ENCODE data around the gene NAT8L. TPM values are rescaled to one million over a fixed set of nuclear protein-coding genes. Genes with fewer than 3 reads are reported as not detected.

The NAT8L gene
- polyA plus RNA-seq, 1 donor (not counting 4 experiments of a cell fraction or from before 2014, with no cell fraction given), result 0.01 TPM

GRCh38 chr4:2036327-2036726 is 22.8 kb upstream of the NAT8L start:
- H3K27ac ChIP-seq (ENCODE audit: control insufficient read depth, insufficient read depth, low read length), result no peak overlapping the region
- H3K27me3 ChIP-seq (ENCODE audit: control insufficient read depth, extremely low read depth, insufficient read depth, low read length), result peaks cover 26% of the 10 kb centered on the region
- no peaks in the 10 kb centered on the region for H3K9me3 ChIP-seq (ENCODE audit: control insufficient read depth, low read depth, low read length)
- H3K9me1 ChIP-seq (ENCODE audit: control insufficient read depth, extremely low read depth, insufficient read depth, low read length), result no peaks in the 10 kb centered on the region
- H2AFZ ChIP-seq (ENCODE audit: control insufficient read depth, low read length), result no peak overlapping the region
- no peaks in the 10 kb centered on the region for H3K4me1 ChIP-seq (ENCODE audit: control insufficient read depth, extremely low read depth, insufficient read depth, low read length)
- H3K36me3 ChIP-seq (ENCODE audit: control insufficient read depth in 2 of 2, extremely low read depth in 1 of 2, insufficient read depth in 2 of 2, low read length in 2 of 2), result no peaks in the 10 kb centered on the region
- dilution Hi-C loops (cut with MboI; ENCODE audit: extremely low pct_ligation_motif_present, low sequenced_read_pairs), result no loop called here
- FAIRE-seq (no peak), DNase-seq (ENCODE audit: low read depth, low spot score) (no peak)
- no peak for TF ChIP-seq EZH2 (IDR thresholded peaks at IDR 0.05; ENCODE audit: low read length)
- TF ChIP-seq, protein P1, sequence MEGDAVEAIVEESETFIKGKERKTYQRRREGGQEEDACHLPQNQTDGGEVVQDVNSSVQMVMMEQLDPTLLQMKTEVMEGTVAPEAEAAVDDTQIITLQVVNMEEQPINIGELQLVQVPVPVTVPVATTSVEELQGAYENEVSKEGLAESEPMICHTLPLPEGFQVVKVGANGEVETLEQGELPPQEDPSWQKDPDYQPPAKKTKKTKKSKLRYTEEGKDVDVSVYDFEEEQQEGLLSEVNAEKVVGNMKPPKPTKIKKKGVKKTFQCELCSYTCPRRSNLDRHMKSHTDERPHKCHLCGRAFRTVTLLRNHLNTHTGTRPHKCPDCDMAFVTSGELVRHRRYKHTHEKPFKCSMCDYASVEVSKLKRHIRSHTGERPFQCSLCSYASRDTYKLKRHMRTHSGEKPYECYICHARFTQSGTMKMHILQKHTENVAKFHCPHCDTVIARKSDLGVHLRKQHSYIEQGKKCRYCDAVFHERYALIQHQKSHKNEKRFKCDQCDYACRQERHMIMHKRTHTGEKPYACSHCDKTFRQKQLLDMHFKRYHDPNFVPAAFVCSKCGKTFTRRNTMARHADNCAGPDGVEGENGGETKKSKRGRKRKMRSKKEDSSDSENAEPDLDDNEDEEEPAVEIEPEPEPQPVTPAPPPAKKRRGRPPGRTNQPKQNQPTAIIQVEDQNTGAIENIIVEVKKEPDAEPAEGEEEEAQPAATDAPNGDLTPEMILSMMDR (optimal IDR thresholded peaks at IDR 0.05 in 1 of 3, IDR thresholded peaks at IDR 0.05 in 1 of 3, conservative IDR thresholded peaks at IDR 0.05 in 1 of 3; ENCODE audit: extremely low read depth in 1 of 3, insufficient read depth in 2 of 3, low read length in 3 of 3), result no peak
- no peak overlapping the region for H3K4me2 ChIP-seq (ENCODE audit: control insufficient read depth, extremely low read depth, insufficient read depth, low read depth, low read length)
- H3K9ac ChIP-seq (ENCODE audit: control insufficient read depth, extremely low read depth, insufficient read depth, low read length), result no peak overlapping the region
- no peaks in the 10 kb centered on the region for H4K20me1 ChIP-seq (ENCODE audit: control insufficient read depth, extremely low read depth, insufficient read depth, low read length)
- H3K4me3 ChIP-seq (ENCODE audit: control insufficient read depth in 2 of 3, extremely low read depth in 1 of 3, insufficient read depth in 2 of 3, low read depth in 1 of 3, low read length in 3 of 3), result no peak overlapping the region
- no peaks in the 10 kb centered on the region for H3K79me2 ChIP-seq (ENCODE audit: control insufficient read depth, insufficient read depth, low read length)

DNA sequence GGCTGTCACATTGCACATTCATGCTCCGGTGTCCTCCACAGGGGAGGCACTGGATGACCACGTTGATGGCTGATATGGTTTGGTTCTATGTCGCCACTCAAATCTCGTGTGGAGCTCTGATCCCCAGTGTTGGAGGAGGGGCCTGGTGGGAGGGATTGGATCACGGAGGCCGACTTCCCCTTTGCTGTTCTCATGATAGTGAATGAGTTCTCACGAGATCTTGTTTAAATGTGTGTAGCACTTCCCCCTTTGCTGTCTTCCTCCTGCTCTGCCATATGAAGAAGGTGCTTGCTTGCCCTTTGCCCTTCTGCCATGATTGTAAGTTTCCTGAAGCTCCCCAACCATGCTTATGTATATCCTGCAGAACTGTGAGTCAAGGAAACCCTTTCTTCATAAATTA is 22.3 kb upstream of the NAT8L start:
- Histone ChIP-seq H2AFZ (ENCODE audit: control insufficient read depth, low read length) (no peak overlapping the region), H4K20me1 (ENCODE audit: control insufficient read depth, extremely low read depth, insufficient read depth, low read length) (no peaks in the 10 kb centered on the region)
- FAIRE-seq, result no peak

More for the DNA sequence above, 22.3 kb upstream of the NAT8L start:
- Histone ChIP-seq H3K4me3 (ENCODE audit: control insufficient read depth in 2 of 3, extremely low read depth in 1 of 3, insufficient read depth in 2 of 3, low read depth in 1 of 3, low read length in 3 of 3) (no peak overlapping the region), H3K27ac (ENCODE audit: control insufficient read depth, insufficient read depth, low read length) (no peak overlapping the region), H3K79me2 (ENCODE audit: control insufficient read depth, insufficient read depth, low read length) (no peaks in the 10 kb centered on the region), H3K9ac (ENCODE audit: control insufficient read depth, extremely low read depth, insufficient read depth, low read length) (no peak overlapping the region), H3K36me3 (ENCODE audit: control insufficient read depth in 2 of 2, extremely low read depth in 1 of 2, insufficient read depth in 2 of 2, low read length in 2 of 2) (no peaks in the 10 kb centered on the region), H3K4me1 (ENCODE audit: control insufficient read depth, extremely low read depth, insufficient read depth, low read length) (no peaks in the 10 kb centered on the region), H3K9me3 (ENCODE audit: control insufficient read depth, low read depth, low read length) (no peaks in the 10 kb centered on the region), H3K27me3 (ENCODE audit: control insufficient read depth, extremely low read depth, insufficient read depth, low read length) (peaks cover 32% of the 10 kb centered on the region), H3K9me1 (ENCODE audit: control insufficient read depth, extremely low read depth, insufficient read depth, low read length) (no peaks in the 10 kb centered on the region), H3K4me2 (ENCODE audit: control insufficient read depth, extremely low read depth, insufficient read depth, low read depth, low read length) (no peak overlapping the region)
- no peak for TF ChIP-seq EZH2 (IDR thresholded peaks at IDR 0.05; ENCODE audit: low read length)
- TF ChIP-seq, protein P1 (optimal IDR thresholded peaks at IDR 0.05 in 1 of 3, IDR thresholded peaks at IDR 0.05 in 1 of 3, conservative IDR thresholded peaks at IDR 0.05 in 1 of 3; ENCODE audit: extremely low read depth in 1 of 3, insufficient read depth in 2 of 3, low read length in 3 of 3), result no peak
- dilution Hi-C loops (cut with MboI; ENCODE audit: extremely low pct_ligation_motif_present, low sequenced_read_pairs), result no loop called here
- no peak for DNase-seq (ENCODE audit: low read depth, low spot score)

Data from keratinocyte (primary cell).